Measurements from ENCODE around the gene VPS54.
"Not testable (repeated sequence)": the region's sequence is repeated elsewhere in the genome, so short reads cannot be mapped to it uniquely, and the experiment has no call there.

VPS54 gene

GRCh38 chr2:64021578-64021977 lies 2.4 kb upstream of the VPS54 start:
- DNase-seq: peak in 3 of 4 experiments; percentile 20 to 36 (median 22)

- peak in 2 of 4 experiments; percentile 27 to 56 for DNase-seq
Measured at GRCh38 chr2:64019975-64020528, 824 bp upstream of the VPS54 start.

DNA sequence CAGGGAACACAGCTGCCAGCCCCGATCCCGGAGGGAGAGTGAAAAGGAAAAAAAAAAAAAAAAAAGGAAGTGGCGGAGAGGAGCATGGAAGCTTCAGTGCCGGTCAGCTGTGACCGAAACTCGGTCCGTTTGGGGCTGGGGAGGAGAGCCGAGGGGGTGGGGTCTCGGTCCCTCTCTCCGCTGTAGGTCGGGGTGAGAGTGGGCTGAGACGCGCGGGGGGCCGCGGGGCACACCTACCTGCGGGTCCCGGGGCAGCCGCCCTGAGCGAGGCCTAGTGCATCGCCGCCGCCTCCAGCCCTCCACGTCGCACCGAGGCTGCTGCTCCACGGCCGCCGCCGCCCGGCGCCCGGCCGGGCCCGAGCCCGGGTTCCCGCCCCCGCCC lies 536 bp downstream of the VPS54 start:
- DNase-seq: peak; percentile 61 to 79 (median 74)

DNA sequence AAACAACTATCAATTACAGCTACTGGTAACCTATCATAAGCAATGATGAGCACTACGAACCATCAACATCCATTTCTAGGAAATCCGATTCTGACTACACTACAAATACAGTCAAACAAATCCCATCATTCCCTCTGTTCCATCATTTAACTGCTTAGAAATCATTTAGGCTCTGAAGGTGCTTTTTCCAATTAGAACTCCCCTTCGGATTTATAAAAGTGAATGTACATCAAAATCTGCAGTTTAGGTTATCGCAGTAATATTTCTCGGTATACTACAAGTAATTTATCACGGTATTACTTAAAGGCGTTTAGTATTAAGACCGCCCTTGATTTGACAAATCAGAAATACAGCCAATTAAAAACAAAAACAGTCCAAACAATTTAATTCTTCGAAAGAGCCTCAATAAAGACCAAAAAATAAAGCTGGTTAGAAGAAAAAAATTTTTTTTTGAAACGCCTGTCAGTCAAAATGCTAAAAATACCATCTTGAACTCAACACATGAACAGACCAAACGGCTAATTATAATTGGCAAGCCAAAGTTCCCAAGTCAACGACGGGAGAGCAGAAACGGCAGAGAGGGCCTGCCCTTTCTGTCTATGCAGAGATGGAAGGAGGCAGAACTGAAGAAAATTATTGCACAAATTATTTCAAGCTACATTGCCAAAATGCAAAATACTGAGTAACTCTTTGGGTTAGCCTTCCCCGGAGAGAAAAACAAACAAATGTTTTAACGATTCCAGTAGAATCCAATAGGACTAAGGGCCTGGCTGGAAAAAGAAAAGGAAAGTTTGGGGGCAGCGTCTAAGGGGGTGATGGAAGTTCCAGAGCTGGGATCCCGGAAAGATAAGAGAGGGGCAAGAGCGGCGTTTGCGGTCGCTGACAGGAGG lies 1.2 kb downstream of the VPS54 start:
- peak; percentile 11 to 53 (median 38) for DNase-seq

GRCh38 chr2:64015898-64016297 lies 3.3 kb downstream of the VPS54 start:
- peak in 2 of 4 experiments; percentile 12 to 19 for DNase-seq

GRCh38 chr2:64015391-64015790 lies 3.8 kb downstream of the VPS54 start:
- DNase-seq: peak; percentile 30 to 69 (median 59)

GRCh38 chr2:64014628-64015027 lies 4.6 kb downstream of the VPS54 start:
- DNase-seq: no peak

GRCh38 chr2:64013053-64013452 lies 6.2 kb downstream of the VPS54 start:
- no peak for DNase-seq

- no peak for DNase-seq
Measured at GRCh38 chr2:64012115-64012514, 7.1 kb downstream of the VPS54 start.

GRCh38 chr2:64008434-64009009 lies 10.7 kb downstream of the VPS54 start:
- no peak for DNase-seq

GRCh38 chr2:64007924-64008323 lies 11.3 kb downstream of the VPS54 start:
- DNase-seq: no peak

- no peak for DNase-seq
Measured at GRCh38 chr2:64005707-64006356, 13.4 kb downstream of the VPS54 start.

DNA sequence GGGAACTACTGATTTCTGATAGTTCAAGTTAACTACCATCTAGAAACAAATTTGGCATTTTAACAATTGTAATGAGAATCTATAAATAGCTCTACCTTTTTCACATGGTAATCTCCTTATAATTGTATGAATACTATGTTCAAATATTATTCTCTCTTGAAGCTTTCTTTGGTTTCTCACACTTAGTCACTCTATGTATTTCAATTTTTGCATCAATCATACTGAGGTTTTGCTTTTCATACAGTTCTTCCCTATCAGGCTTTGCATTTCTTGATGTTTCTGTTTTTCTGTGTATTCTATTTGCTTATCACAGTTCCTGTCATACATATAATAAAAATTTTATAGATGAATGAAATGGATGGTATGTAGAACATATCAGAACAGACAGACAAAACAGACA lies 16.0 kb downstream of the VPS54 start:
- no peak for DNase-seq

GRCh38 chr2:64001382-64002101 lies 17.7 kb downstream of the VPS54 start:
- no peak for DNase-seq

DNA sequence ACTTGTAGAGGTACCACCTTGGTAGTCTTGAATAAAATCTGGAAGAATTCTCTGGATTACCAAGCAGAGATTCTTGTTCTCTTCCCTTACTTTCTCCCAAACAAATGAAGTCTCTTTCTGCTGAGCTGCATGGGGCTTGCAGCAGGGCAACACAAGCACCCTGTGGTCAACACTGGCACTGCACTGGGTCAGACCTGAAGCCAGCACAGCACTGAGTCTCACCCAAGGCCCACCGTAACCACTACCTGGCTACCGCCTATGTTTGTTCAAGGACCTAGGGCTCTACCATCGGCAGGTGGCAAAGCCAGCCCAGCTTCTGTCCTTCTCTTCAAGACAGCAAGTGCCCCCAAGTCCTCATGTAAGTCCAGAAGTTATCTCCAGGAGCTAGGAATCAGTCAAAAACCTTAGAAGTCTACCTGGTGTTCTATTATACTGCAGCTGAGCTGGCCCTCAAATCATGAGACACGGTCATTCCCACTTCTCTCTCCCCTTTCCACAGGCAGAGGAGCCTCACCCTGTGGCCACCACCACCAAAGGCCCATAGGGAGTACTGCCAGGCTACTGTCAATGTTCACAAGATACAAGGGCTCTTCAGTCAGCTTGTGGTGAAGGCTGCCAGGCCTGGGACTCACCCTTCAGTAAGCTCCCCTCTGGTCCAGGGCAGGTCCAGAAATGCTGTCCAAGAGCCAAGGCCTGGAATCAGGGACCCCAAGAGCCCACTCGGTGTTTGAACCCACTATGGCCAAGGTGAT lies 18.4 kb downstream of the VPS54 start:
- DNase-seq: no peak

- DNase-seq: no peak
Measured at GRCh38 chr2:63999049-63999448, 20.2 kb downstream of the VPS54 start.

- not testable (repeated sequence) for DNase-seq
Measured at GRCh38 chr2:63996582-63997198, 22.5 kb downstream of the VPS54 start.

DNA sequence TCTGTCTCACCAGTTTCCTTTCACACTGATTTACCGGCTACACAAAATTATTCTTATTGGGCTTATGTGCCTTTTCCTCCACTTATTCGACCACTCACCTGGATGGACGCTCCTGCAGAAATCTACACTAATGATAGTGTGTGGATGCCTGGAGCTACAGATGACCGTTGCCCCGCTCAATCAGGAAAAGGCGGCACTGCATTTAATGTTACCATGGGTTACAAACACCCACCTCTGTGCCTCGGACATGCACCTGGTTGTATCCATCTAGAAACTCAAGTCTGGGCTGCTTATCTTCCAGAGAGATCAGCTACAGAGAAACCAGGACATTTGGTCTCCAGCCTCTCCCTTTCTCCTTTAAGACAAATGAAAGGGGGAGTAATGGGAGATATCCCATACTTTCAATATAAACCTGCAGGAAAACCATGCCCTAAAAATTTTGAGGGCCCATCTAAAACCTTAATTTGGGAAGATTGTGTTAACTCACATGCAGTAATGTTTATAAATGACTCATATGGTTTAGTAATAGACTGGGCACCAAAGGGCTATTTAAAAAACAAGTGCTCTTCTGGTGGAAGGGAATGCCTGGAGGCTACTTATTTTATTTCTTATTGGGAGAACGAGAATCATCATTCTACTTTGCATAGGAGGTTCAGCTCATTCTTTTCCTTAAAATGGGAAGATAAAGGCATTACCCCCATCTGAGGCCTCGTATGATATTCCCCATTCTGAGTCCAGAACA lies 24.7 kb downstream of the VPS54 start:
- DNase-seq: not testable (repeated sequence)

- DNase-seq: no peak
Measured at GRCh38 chr2:63993871-63994270, 25.4 kb downstream of the VPS54 start.

- DNase-seq: not testable (repeated sequence)
Measured at GRCh38 chr2:63993130-63993584, 26.1 kb downstream of the VPS54 start.

All from suppressor macrophage (primary cell).